Thymus (tissue), 11 donors: ENCODE results near the gene HAGHL. TPM values are rescaled to one million over a fixed set of nuclear protein-coding genes. Genes with fewer than 3 reads are reported as not detected.

ENCODE experiments used
- DNase-seq, 9 donors: peaks; one replicate each; pipeline ENCODE4 v3.0.0-alpha.2; 2013; ENCODE audit warnings: low spot score in 9 of 9, low read depth in 6 of 9, missing footprints in 1 of 9
- H3K27ac ChIP-seq, 2 donors: one replicate each; pipeline ENCODE4 v1.5.1; 2013; ENCODE audit warnings: control low read depth in 1 of 2, low read depth in 1 of 2, low read length in 1 of 2, mild to moderate bottlenecking in 1 of 2, moderate library complexity in 1 of 2
- H3K27me3 ChIP-seq, 2 donors: one replicate each; pipeline ENCODE4 v1.5.1; 2013; ENCODE audit warnings: low read length in 1 of 2; ENCODE audit not compliant: control insufficient read depth in 2 of 2, insufficient read depth in 1 of 2
- H3K36me3 ChIP-seq, 2 donors: one replicate each; pipeline ENCODE4 v1.5.1; 2013; ENCODE audit warnings: low read length in 1 of 2, mild to moderate bottlenecking in 1 of 2, moderate library complexity in 1 of 2; ENCODE audit not compliant: control insufficient read depth in 2 of 2, insufficient read depth in 2 of 2
- H3K4me1 ChIP-seq, 2 donors: one replicate each; pipeline ENCODE4 v1.5.1; 2013; ENCODE audit warnings: low read length in 2 of 2; ENCODE audit not compliant: control insufficient read depth in 2 of 2, insufficient read depth in 2 of 2
- H3K4me3 ChIP-seq, 2 donors: one replicate each; pipeline ENCODE4 v1.5.1; 2013; ENCODE audit warnings: low read length in 2 of 2, control low read depth in 1 of 2, mild to moderate bottlenecking in 1 of 2
- H3K9me3 ChIP-seq, 2 donors: one replicate each; pipeline ENCODE4 v1.5.1; 2013; ENCODE audit warnings: low read length in 1 of 2, mild to moderate bottlenecking in 1 of 2; ENCODE audit not compliant: control insufficient read depth in 2 of 2, insufficient read depth in 1 of 2
- WGBS: extraction: QIAGEN DNeasy Blood & Tissue Kit; methylation state at CpG from one replicate; pipeline ENCODE4 v1.1.7; 2013; 5-methylcytosine and 5-hydroxymethylcytosine counted together
- polyA plus RNA-seq: library from polyadenylated mRNA; stranded (reverse); fragments of 200-250 nt; gene quantifications from one replicate; pipeline ENCODE4 v1.2.3, GENCODE V29; 2013
- total RNA-seq: library from RNA; stranded (reverse); fragments of 120-200 nt; gene quantifications from one replicate; pipeline ENCODE4 v1.2.4, GENCODE V29; 2013
- donor health status: healthy.

HAGHL gene
- total and polyA plus RNA-seq, 2 donors = 15.7 to 50.6 TPM

DNA sequence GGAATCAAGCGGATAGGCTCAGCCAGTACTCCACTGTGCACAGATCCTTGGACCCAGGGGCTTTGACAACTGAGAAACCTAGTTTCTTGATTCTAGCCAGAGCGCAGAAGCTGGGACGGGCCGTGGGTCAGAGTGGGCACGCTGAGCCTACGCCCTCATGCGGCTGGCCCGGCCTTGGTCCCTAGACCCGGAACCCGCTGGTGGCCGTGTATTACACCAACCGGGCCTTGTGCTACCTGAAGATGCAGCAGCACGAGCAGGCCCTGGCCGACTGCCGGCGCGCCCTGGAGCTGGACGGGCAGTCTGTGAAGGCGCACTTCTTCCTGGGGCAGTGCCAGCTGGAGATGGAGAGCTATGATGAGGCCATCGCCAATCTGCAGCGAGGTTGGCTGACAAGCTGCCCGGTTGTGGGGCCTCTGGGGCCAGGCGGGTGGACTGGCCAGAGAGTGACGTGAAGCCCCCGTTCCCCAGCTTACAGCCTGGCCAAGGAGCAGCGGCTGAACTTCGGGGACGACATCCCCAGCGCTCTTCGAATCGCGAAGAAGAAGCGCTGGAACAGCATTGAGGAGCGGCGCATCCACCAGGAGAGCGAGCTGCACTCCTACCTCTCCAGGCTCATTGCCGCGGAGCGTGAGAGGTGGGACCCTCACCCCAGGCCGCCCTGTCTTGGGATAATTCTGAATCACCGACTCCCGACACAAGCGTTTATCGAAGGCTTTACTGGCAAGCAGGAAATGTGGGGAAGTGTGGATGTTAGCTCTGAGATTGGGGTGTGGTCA, 45.8 kb upstream of the HAGHL start:
- no peak overlapping the region for H3K27ac ChIP-seq
- H3K4me1 ChIP-seq = peaks cover 19 to 58% of the 10 kb centered on the region in 2 donors
- H3K36me3 ChIP-seq = peaks cover 22 to 24% of the 10 kb centered on the region in 2 donors
- H3K27me3 ChIP-seq = peaks cover 15 to 32% of the 10 kb centered on the region in 2 donors
- 62% methylated on average over 44 of the region's 44 CpGs for WGBS
- no peak for DNase-seq
- H3K4me3 ChIP-seq = peak overlapping the region; percentile 66 to 89
- peaks cover 0 to 1% of the 10 kb centered on the region in 2 donors for H3K9me3 ChIP-seq

DNA sequence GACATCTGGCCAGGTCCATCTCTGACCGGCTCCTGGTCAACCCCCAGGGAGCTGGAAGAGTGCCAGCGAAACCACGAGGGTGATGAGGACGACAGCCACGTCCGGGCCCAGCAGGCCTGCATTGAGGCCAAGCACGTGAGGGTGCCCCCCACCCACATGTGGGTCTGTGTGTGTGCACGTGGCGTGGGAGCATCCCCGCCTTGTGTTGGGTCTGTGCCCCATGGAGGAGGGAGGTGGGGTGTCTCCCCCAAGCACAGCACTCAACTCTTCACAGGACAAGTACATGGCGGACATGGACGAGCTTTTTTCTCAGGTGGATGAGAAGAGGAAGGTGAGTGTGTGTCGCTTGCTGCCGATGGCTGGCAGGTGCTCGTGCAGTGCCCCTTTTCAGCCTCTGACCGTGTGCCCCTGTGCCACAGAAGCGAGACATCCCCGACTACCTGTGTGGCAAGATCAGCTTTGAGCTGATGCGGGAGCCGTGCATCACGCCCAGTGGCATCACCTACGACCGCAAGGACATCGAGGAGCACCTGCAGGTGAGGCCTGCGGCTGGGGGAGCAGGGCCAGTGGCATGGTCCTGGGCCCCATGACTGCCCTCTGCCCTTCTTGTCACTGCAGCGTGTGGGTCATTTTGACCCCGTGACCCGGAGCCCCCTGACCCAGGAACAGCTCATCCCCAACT, 45.0 kb upstream of the HAGHL start:
- H3K9me3 ChIP-seq = peaks cover 0 to 1% of the 10 kb centered on the region in 2 donors
- 95% methylated on average over 28 of the region's 28 CpGs for WGBS
- peaks cover 19 to 56% of the 10 kb centered on the region in 2 donors for H3K4me1 ChIP-seq
- peaks cover 29 to 31% of the 10 kb centered on the region in 2 donors for H3K36me3 ChIP-seq
- DNase-seq = no peak
- H3K4me3 ChIP-seq = no peak overlapping the region
- peaks cover 7 to 25% of the 10 kb centered on the region in 2 donors for H3K27me3 ChIP-seq
- H3K27ac ChIP-seq = no peak overlapping the region

DNA sequence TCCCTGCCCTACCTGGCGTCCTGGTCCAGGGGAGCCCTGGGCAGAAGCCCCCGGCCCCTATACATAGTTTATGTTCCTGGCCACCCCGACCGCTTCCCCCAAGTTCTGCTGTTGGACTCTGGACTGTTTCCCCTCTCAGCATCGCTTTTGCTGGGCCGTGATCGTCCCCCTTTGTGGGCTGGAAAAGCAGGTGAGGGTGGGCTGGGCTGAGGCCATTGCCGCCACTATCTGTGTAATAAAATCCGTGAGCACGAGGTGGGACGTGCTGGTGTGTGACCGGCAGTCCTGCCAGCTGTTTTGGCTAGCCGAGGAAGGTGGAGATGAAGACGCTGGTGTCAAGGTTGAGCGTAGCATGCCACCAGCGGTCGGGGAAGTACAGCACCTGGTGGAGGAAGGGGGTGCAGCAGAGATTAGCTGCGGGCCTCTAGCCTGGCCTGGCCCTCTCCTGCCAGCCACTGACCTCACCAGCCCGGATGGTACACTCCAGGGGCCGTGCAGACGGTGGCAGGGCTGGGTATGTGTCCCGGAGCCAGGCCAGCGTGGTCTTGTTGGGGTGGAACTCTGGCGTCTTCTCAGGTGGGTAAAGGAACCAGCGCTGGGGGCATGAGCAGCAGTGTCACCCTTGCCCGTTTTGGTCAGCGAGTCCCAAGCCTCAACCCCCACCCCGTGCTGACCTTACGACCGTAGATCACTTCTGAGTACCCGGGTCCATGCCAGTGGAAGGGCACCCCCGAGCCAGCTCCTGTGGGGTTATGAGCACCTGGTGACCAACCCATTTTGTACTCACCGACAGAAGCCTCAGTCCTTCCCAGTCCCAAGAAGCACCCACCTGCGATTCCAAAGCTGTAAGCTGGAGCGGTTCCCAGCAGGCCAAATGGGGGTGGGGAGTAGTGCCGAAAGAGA, 44.2 kb upstream of the HAGHL start:
- peaks cover 36 to 37% of the 10 kb centered on the region in 2 donors for H3K36me3 ChIP-seq
- peak overlapping the region in 1 of 2 donors; percentile 37 for H3K4me3 ChIP-seq
- no peak overlapping the region for H3K27ac ChIP-seq
- 96% methylated on average over 36 of the region's 36 CpGs for WGBS
- peaks cover 0 to 1% of the 10 kb centered on the region in 2 donors for H3K9me3 ChIP-seq
- no peak for DNase-seq
- H3K27me3 ChIP-seq = peaks cover 2 to 16% of the 10 kb centered on the region in 2 donors
- H3K4me1 ChIP-seq = peaks cover 19 to 49% of the 10 kb centered on the region in 2 donors

DNA sequence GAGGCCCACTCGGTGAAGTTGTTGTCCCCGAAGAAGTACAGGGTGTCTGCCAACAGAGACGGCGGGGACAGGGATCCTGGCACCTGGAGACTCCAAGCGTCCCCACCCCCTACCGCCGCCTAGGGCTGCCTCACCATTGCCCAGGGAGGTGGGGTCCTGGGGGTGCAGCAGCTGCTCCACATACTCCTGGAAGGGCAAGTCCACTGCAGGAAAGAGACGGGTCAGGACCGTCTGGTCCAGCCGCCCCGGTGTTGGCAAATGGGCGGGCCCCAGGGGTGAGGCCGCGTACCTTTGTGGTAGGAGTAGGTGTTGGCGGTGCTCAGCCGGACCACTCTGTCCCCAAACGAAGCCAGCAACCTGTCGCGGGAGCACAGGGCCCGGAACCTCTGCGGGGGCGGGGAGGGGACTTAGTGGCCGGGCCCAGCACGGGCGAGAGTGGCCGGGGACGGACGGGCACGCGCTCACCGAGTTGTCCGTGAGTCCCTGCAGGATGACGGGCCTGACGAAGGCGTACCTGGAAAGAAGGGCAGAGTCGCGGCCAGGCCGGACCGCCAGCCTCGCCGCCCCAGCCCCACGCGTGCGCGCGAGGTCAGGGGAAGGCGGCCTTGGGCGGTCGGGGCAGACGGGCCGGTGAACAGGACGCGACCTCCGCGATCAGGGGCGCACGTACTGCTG, 43.4 kb upstream of the HAGHL start:
- H3K27me3 ChIP-seq = peaks cover 0 to 8% of the 10 kb centered on the region in 2 donors
- H3K36me3 ChIP-seq = peaks cover 36 to 39% of the 10 kb centered on the region in 2 donors
- peak overlapping the region; percentile 37 to 79 for H3K4me3 ChIP-seq
- H3K9me3 ChIP-seq = peaks cover 0 to 1% of the 10 kb centered on the region in 2 donors
- peak overlapping the region in 1 of 2 donors; percentile 68 for H3K27ac ChIP-seq
- WGBS = 30% methylated on average over 57 of the region's 57 CpGs
- peaks cover 20 to 42% of the 10 kb centered on the region in 2 donors for H3K4me1 ChIP-seq
- DNase-seq = no peak

DNA sequence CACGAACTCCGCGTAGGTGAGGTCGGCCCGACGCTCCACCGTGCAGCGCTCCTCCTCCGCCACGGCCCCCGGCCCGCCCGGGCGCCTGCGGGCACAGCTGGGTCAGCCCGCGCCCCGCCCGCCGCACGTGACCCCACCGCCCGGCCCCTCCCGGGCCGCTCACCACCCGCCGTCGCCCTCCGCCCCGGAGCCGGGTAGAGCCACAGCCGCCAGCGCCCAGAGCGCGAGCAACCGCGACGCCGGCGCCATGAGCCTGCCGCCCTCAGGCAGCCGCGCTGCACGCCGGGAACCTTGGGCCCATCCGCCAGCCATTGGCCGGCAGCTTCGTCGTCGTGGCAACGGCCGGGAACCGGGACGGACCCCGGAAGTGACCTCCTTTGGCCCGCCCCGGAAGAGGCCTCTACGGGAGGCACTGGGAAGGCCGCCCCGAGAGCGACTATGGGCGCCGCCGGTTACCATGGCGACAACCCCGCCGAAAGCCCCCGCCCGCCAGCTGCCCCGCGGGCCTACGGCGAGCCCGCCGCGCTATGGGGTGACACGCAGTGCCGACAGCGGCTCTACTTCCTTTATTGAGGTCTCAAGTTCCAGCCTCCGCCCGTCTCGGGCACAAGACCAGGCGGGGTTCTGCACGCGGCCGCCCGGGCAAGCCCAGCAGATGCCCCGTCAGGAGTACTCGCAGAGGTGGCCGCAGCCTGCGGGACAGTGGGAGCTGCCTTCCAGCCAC, 42.7 kb upstream of the HAGHL start, which contains the start of gene JMJD8:
JMJD8 (minus strand) TSS at position 264 of the 724 bp plus-strand sequence; CDS start at position 249, 15 bp downstream.
- H3K36me3 ChIP-seq = peaks cover 36 to 39% of the 10 kb centered on the region in 2 donors
- peak within 1 kb of the TSS; percentile 57 to 77 for H3K27ac ChIP-seq
- peaks cover 0 to 3% of the 10 kb centered on the region in 2 donors for H3K27me3 ChIP-seq
- H3K4me3 ChIP-seq = peak within 1 kb of the TSS; percentile 52 to 79
- peak; percentile 69 to 96 (median 89) for DNase-seq
- WGBS = 5% methylated on average over 91 of the region's 91 CpGs
- peaks cover 27 to 40% of the 10 kb centered on the region in 2 donors for H3K4me1 ChIP-seq
- peaks cover 0 to 1% of the 10 kb centered on the region in 2 donors for H3K9me3 ChIP-seq

DNA sequence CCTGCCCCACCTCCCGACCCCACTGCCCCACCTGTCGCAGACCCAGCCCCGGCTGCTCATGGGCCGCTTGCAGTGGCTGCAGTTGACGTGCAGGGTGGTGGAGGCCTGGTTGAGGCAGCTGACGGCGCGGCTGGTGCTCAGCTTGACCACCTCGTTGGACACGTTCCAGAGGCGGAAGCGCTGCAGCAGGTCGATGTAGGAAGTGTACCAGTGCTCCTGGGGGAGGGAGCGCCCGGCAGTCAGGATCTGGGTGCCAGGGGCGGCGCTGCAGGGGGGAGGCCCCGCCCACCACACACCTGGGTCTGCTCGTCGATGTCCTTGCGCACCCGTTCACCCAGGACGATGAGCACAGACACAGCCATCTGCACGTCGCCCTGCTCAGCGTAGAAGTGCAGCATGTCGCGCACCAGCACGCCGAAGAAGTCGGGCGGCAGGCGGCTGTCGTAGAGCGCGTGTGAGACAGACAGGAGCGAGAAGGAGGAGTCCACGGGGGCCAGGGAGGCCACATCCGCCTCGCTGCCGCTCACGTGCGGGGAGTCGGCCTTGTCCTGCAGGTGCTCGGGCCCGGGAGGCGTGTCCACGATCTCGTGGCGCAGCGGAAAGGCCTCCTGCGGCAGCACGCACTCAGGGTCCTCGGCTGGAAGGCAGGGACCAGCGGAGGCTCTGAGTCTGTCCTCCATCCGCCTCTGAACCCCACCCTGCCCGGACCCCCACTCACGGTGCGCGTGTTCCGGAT, 41.8 kb upstream of the HAGHL start:
- Histone ChIP-seq H3K27me3 (no peaks in the 10 kb centered on the region), H3K36me3 (peaks cover 36 to 39% of the 10 kb centered on the region in 2 donors), H3K4me1 (peaks cover 30 to 42% of the 10 kb centered on the region in 2 donors), H3K27ac (no peak overlapping the region), H3K4me3 (peak overlapping the region in 1 of 2 donors; percentile 79), H3K9me3 (peaks cover 0 to 1% of the 10 kb centered on the region in 2 donors)
- 97% methylated on average over 61 of the region's 61 CpGs for WGBS
- DNase-seq = no peak

DNA sequence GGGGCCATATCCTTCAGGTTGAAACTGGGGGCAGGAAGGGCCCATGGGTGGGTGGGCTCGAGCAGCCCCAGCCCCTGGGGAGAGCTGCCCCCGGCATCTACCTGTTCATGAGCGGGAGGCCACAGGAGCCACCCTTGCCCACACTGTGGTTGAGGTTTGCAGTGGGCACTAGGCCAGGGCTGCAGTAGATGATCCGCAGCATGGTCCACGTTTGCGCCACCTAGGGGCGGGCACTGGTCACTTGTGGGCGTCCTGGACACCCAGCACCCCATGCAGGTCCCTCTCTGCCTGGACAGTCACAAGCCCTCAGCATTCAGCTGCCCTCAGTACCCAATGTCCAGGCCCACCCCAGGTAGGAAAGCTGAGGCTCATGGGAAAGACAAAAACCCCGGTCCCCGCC, 40.9 kb upstream of the HAGHL start:
- H3K4me3 ChIP-seq = no peak overlapping the region
- peaks cover 34 to 43% of the 10 kb centered on the region in 2 donors for H3K4me1 ChIP-seq
- H3K36me3 ChIP-seq = peaks cover 36 to 39% of the 10 kb centered on the region in 2 donors
- DNase-seq = no peak
- peaks cover 0 to 2% of the 10 kb centered on the region in 2 donors for H3K27me3 ChIP-seq
- WGBS = 94% methylated on average over 10 of the region's 10 CpGs
- H3K9me3 ChIP-seq = peaks cover 0 to 1% of the 10 kb centered on the region in 2 donors
- no peak overlapping the region for H3K27ac ChIP-seq
